DOHH2 (cell line): ENCODE results near the gene TNFRSF6B.

Source experiments
- CTCF ChIP-seq: fragments of 200-600 bp; sonication (generic); IDR thresholded peaks from one replicate; pipeline ENCODE4 v1.5.1; 2014; ENCODE audit warnings: antibody characterized with exemption, mild to moderate bottlenecking, low read depth, low read length; ENCODE audit not compliant: poor library complexity, severe bottlenecking
- EZH2phosphoT487 ChIP-seq: fragments of 200-600 bp; sonication (generic); IDR thresholded peaks from 2 replicates; pipeline ENCODE4 v1.6.1; 2017; ENCODE audit warnings: borderline replicate concordance, mild to moderate bottlenecking, antibody characterized with exemption, low read length, moderate library complexity, mixed read lengths

GRCh38 chr20:63711085-63711645 is 14.7 kb downstream of the TNFRSF6B start:
- TF ChIP-seq EZH2phosphoT487 (no peak), CTCF (no peak)
